Measurements from ENCODE around the gene TRIM17.

The TRIM17 gene, protein sequence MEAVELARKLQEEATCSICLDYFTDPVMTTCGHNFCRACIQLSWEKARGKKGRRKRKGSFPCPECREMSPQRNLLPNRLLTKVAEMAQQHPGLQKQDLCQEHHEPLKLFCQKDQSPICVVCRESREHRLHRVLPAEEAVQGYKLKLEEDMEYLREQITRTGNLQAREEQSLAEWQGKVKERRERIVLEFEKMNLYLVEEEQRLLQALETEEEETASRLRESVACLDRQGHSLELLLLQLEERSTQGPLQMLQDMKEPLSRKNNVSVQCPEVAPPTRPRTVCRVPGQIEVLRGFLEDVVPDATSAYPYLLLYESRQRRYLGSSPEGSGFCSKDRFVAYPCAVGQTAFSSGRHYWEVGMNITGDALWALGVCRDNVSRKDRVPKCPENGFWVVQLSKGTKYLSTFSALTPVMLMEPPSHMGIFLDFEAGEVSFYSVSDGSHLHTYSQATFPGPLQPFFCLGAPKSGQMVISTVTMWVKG

DNA sequence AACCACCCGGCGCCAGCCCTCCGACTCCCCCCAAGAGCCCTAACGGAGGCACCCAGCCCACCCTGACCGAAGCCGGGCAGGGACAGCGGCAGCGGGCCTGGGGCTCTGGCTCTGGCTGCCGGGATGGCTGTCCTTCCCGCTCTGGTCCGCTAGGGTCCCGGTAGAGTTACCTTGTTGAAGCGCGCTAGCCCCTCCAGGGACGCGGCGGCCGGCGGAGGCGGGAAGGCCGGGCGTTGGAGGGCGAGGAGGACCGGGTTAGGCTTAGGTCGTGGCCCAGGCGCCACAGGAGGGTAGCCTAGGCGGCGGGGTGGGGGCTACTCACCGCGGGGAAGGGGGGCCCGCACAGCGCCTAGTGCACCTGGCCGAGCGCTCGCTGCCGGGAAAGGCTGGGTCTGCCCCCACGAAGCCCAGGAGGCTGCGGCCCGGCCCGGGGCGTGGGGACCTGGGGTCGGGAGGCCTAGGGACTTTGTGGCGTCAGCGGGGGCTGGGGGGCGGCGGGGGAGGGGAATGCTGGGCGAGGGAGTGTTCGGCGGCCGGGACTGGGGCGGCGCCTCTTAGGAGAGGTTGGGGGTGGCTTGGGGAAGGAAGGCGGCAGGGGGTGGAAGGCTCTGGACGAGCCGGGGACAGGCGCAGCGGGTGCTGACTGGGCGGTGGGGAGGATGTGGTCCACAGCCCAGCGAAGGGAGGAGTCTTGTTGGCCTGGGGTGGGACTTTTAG, at the start of gene TRIM17:
TSS of gene TRIM17 (minus strand) at position 645 of the 717 bp plus-strand sequence. CDS start 1,789 bp downstream, outside the sequence.
- Histone ChIP-seq H3K9ac (ENCODE audit: low read depth in 1 of 2, low read length in 2 of 2) (no peak within 1 kb of the TSS), H3K27me3 (ENCODE audit: control insufficient read depth in 2 of 2, insufficient read depth in 2 of 2, low read length in 2 of 2) (peaks cover 9 to 10% of the 10 kb centered on the region in 2 donors), H3K36me3 (ENCODE audit: control insufficient read depth in 2 of 2, insufficient read depth in 2 of 2, low read length in 2 of 2) (no peaks in the 10 kb centered on the region), H3K4me3 (ENCODE audit: low read length in 2 of 2) (peak within 1 kb of the TSS in 1 of 2 donors; percentile 48), H3K27ac (ENCODE audit: low read depth in 2 of 2, low read length in 2 of 2) (no peak within 1 kb of the TSS), H3K4me1 (ENCODE audit: control insufficient read depth in 2 of 2, insufficient read depth in 2 of 2, low read length in 2 of 2) (peaks cover 4 to 6% of the 10 kb centered on the region in 2 donors), H3K9me3 (ENCODE audit: control insufficient read depth in 2 of 2, low read length in 2 of 2) (peaks cover 0 to 3% of the 10 kb centered on the region in 2 donors)

DNA sequence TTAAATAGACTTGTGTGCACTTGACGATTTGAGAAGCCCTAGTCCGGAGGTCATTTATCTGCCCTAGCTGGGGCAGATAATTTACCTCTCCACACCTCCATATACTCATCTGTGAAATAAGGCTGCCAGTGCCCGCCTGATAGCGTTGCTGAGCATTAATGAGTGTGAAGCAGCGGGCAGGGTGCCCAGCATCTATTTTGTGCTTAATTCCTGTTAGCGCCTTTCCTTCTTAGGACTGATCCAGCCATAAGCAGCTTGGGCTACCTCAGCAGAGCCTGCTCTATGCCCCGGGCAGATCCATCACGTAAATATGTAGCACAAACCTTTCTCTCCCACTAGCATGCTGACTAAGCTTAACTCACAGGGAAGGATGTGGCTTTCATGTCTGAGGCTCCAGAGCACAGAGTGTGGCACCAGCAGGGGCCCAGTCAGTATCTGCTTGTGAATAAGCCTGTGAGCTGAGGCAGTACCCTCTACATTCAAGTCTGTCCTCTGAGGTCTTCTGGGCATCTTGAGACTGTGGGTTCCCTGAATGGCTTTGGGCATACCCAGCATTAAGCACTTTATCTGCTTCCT, 49.0 kb upstream of the TRIM17 start:
- no peaks in the 10 kb centered on the region for H3K36me3 ChIP-seq (ENCODE audit: control insufficient read depth in 2 of 2, insufficient read depth in 2 of 2, low read length in 2 of 2)
- H3K27me3 ChIP-seq (ENCODE audit: control insufficient read depth in 2 of 2, insufficient read depth in 2 of 2, low read length in 2 of 2): peaks cover 36 to 46% of the 10 kb centered on the region in 2 donors

DNA sequence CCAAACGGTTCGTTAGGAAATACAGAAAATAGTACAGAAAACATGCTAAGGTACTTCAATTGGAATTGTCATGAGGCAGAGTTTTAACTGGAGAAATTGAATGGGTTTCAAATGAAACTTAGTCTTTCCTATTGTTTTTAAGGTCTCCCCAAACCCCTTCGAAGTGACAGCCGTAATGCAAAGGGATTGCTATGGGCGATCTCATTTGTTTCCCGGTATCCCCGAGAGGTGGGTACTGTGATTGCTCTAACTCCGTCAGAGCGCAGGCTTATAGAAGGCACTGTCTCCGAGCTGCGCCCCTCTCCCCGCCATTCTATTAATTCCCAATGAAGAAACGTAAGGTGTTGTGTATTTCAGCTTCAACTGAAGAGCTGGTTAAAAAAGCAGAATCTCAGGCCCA, 48.5 kb upstream of the TRIM17 start:
- Histone ChIP-seq H3K4me1 (ENCODE audit: control insufficient read depth in 2 of 2, insufficient read depth in 2 of 2, low read length in 2 of 2) (no peaks in the 10 kb centered on the region), H3K4me3 (ENCODE audit: low read length in 2 of 2) (no peak overlapping the region), H3K36me3 (ENCODE audit: control insufficient read depth in 2 of 2, insufficient read depth in 2 of 2, low read length in 2 of 2) (no peaks in the 10 kb centered on the region), H3K9ac (ENCODE audit: low read depth in 1 of 2, low read length in 2 of 2) (no peak overlapping the region), H3K9me3 (ENCODE audit: control insufficient read depth in 2 of 2, low read length in 2 of 2) (no peaks in the 10 kb centered on the region), H3K27ac (ENCODE audit: low read depth in 2 of 2, low read length in 2 of 2) (no peak overlapping the region), H3K27me3 (ENCODE audit: control insufficient read depth in 2 of 2, insufficient read depth in 2 of 2, low read length in 2 of 2) (peaks cover 36 to 44% of the 10 kb centered on the region in 2 donors)

More for the DNA sequence above, 49.0 kb upstream of the TRIM17 start:
- H3K4me1 ChIP-seq (ENCODE audit: control insufficient read depth in 2 of 2, insufficient read depth in 2 of 2, low read length in 2 of 2): no peaks in the 10 kb centered on the region
- no peaks in the 10 kb centered on the region for H3K9me3 ChIP-seq (ENCODE audit: control insufficient read depth in 2 of 2, low read length in 2 of 2)
- no peak overlapping the region for H3K27ac ChIP-seq (ENCODE audit: low read depth in 2 of 2, low read length in 2 of 2)
- no peak overlapping the region for H3K9ac ChIP-seq (ENCODE audit: low read depth in 1 of 2, low read length in 2 of 2)
- H3K4me3 ChIP-seq (ENCODE audit: low read length in 2 of 2): no peak overlapping the region

DNA sequence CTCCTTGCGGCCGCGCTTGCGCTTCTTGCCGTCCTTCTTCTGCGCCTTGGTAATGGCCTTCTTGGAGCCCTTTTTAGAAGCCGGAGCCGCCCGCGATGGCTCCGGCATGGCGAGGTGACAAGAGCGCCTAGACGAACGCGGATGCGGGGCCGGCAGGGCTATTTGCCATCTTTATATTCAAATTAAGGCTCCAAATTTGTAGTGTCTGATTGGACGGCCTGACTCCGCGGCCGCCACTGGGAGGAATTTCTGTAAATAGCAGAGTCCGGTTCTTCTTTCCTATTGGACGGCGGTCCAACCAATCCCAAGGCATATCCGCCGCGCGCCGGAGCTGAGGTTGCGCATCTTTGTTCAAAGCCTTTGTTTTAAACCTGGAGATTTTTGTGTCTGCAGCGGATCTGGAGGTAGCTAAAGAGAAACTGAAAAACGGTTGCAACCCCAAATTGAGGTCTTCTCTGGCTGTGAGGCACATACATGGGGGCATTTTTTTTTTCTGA, 47.9 kb upstream of the TRIM17 start:
- H3K9ac ChIP-seq (ENCODE audit: low read depth in 1 of 2, low read length in 2 of 2): no peak overlapping the region
- H3K9me3 ChIP-seq (ENCODE audit: control insufficient read depth in 2 of 2, low read length in 2 of 2): no peaks in the 10 kb centered on the region
- peaks cover 33 to 40% of the 10 kb centered on the region in 2 donors for H3K27me3 ChIP-seq (ENCODE audit: control insufficient read depth in 2 of 2, insufficient read depth in 2 of 2, low read length in 2 of 2)
- H3K4me1 ChIP-seq (ENCODE audit: control insufficient read depth in 2 of 2, insufficient read depth in 2 of 2, low read length in 2 of 2): no peaks in the 10 kb centered on the region
- no peaks in the 10 kb centered on the region for H3K36me3 ChIP-seq (ENCODE audit: control insufficient read depth in 2 of 2, insufficient read depth in 2 of 2, low read length in 2 of 2)
- H3K4me3 ChIP-seq (ENCODE audit: low read length in 2 of 2): peak overlapping the region; percentile 17 to 27
- H3K27ac ChIP-seq (ENCODE audit: low read depth in 2 of 2, low read length in 2 of 2): no peak overlapping the region

DNA sequence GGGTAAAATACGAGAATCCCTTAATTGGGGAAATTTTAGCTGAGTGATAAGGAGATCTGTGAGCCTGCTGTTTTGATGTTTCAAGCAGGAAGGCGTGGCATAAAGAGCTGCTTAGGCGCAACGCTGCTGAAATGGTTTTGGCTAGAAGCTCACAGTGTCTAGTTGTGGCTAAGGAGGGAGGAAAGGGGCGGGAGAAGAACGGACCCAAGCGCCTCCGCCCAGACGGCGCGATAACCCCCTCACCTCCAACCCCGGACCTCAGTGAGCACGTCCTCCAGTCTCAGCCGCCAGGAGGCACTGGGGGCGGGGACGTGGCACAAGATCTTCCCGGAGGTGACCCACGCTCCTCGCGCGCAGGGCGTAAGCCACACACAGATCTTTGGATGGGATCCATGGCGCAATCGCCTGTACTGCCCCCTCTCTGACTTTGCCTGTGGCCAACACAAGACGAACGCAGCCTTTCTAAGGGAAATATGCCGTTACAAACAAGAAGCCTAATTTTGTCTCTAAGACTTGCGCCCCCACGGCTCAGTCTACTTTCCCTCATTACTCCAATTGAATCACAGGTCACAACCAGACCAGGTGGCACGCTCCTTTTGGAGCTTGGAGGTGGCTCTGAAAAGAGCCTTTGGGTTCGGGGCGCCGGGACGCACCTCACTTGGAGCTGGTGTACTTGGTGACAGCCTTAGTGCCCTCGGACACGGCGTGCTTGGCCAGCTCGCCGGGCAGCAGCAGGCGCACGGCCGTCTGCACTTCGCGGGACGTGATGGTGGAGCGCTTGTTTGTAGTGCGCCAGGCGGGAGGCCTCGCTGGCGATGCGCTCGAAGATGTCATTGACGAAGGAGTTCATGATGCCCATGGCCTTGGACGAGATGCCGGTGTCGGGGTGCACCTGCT, 47.1 kb upstream of the TRIM17 start:
- Histone ChIP-seq H3K9ac (ENCODE audit: low read depth in 1 of 2, low read length in 2 of 2) (no peak overlapping the region), H3K36me3 (ENCODE audit: control insufficient read depth in 2 of 2, insufficient read depth in 2 of 2, low read length in 2 of 2) (no peaks in the 10 kb centered on the region), H3K9me3 (ENCODE audit: control insufficient read depth in 2 of 2, low read length in 2 of 2) (no peaks in the 10 kb centered on the region), H3K4me1 (ENCODE audit: control insufficient read depth in 2 of 2, insufficient read depth in 2 of 2, low read length in 2 of 2) (peaks cover 4 to 7% of the 10 kb centered on the region in 2 donors), H3K27me3 (ENCODE audit: control insufficient read depth in 2 of 2, insufficient read depth in 2 of 2, low read length in 2 of 2) (peaks cover 29 to 32% of the 10 kb centered on the region in 2 donors), H3K27ac (ENCODE audit: low read depth in 2 of 2, low read length in 2 of 2) (peak overlapping the region in 1 of 2 donors; percentile 45), H3K4me3 (ENCODE audit: low read length in 2 of 2) (peak overlapping the region in 1 of 2 donors; percentile 53)

DNA sequence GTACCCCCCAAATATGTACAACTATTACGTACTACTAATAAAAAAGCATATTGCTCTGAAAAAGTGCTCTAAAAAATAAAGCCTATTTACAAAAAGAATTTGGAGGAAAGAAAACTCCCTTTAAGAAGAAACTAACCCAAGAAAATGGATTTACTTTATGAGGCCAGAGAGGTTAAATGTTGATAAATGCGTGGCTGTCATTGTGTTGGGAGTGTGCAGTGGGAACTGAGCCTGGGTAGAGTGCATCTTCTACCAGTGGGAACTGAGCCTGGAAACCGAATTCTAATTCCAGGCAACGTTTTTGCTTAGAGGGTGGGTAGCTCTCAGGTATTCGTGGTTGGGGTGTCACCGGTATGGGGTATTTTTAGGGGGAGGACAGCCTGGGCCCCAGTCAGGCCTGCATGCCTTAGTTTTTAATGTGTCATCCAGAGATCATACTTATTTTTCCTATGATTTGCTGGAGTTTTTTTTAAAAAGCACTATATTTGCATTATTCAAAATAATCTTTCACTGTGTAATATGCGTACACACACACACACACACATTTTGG, 46.4 kb upstream of the TRIM17 start:
- peaks cover 29 to 30% of the 10 kb centered on the region in 2 donors for H3K27me3 ChIP-seq (ENCODE audit: control insufficient read depth in 2 of 2, insufficient read depth in 2 of 2, low read length in 2 of 2)
- no peak overlapping the region for H3K9ac ChIP-seq (ENCODE audit: low read depth in 1 of 2, low read length in 2 of 2)
- H3K27ac ChIP-seq (ENCODE audit: low read depth in 2 of 2, low read length in 2 of 2): no peak overlapping the region
- no peak overlapping the region for H3K4me3 ChIP-seq (ENCODE audit: low read length in 2 of 2)
- peaks cover 4 to 11% of the 10 kb centered on the region in 2 donors for H3K4me1 ChIP-seq (ENCODE audit: control insufficient read depth in 2 of 2, insufficient read depth in 2 of 2, low read length in 2 of 2)
- no peaks in the 10 kb centered on the region for H3K36me3 ChIP-seq (ENCODE audit: control insufficient read depth in 2 of 2, insufficient read depth in 2 of 2, low read length in 2 of 2)
- no peaks in the 10 kb centered on the region for H3K9me3 ChIP-seq (ENCODE audit: control insufficient read depth in 2 of 2, low read length in 2 of 2)

DNA sequence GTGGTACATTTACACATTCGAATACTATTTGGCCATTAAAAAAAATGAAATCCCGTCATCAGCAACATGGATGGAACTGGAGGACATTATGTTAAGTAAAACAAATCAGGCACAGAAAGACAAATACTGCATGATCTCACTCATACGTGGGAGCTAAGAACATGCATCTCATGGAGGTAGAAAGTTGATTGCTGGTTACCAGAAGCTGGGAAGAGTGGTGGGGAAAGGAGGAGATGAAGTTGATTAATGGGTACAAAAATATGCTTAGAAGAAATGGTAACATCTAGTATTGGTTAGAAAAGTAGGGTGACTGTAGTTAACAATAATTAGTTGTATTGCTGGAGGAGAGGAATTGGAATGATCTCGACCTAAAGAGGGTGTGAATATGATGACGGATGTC, 45.9 kb upstream of the TRIM17 start:
- Histone ChIP-seq H3K36me3 (ENCODE audit: control insufficient read depth in 2 of 2, insufficient read depth in 2 of 2, low read length in 2 of 2) (no peaks in the 10 kb centered on the region), H3K9ac (ENCODE audit: low read depth in 1 of 2, low read length in 2 of 2) (no peak overlapping the region), H3K4me3 (ENCODE audit: low read length in 2 of 2) (no peak overlapping the region), H3K4me1 (ENCODE audit: control insufficient read depth in 2 of 2, insufficient read depth in 2 of 2, low read length in 2 of 2) (peaks cover 4 to 13% of the 10 kb centered on the region in 2 donors), H3K27me3 (ENCODE audit: control insufficient read depth in 2 of 2, insufficient read depth in 2 of 2, low read length in 2 of 2) (peaks cover 29 to 30% of the 10 kb centered on the region in 2 donors), H3K27ac (ENCODE audit: low read depth in 2 of 2, low read length in 2 of 2) (no peak overlapping the region), H3K9me3 (ENCODE audit: control insufficient read depth in 2 of 2, low read length in 2 of 2) (no peaks in the 10 kb centered on the region)

DNA sequence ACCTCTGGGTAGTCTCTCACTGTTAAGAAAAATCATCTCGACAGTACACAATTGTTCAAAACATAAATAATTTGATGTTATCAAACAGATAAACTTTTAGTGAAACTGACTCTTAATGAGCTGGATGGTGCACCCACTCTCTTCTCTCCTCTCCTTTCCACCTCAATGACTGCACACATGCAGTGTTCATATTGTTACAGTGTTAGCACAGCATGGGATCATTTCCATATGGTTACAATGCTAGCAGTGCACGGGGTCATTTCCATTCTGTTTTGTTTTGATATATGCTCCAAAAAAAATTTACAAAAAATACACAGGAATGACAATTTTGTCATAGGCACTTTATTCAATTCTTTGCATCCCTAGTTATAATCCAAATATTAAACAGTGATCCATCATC, 44.2 kb upstream of the TRIM17 start:
- H3K27ac ChIP-seq (ENCODE audit: low read depth in 2 of 2, low read length in 2 of 2): no peak overlapping the region
- no peaks in the 10 kb centered on the region for H3K9me3 ChIP-seq (ENCODE audit: control insufficient read depth in 2 of 2, low read length in 2 of 2)
- no peaks in the 10 kb centered on the region for H3K36me3 ChIP-seq (ENCODE audit: control insufficient read depth in 2 of 2, insufficient read depth in 2 of 2, low read length in 2 of 2)
- H3K4me3 ChIP-seq (ENCODE audit: low read length in 2 of 2): no peak overlapping the region
- peaks cover 9 to 17% of the 10 kb centered on the region in 2 donors for H3K4me1 ChIP-seq (ENCODE audit: control insufficient read depth in 2 of 2, insufficient read depth in 2 of 2, low read length in 2 of 2)
- H3K27me3 ChIP-seq (ENCODE audit: control insufficient read depth in 2 of 2, insufficient read depth in 2 of 2, low read length in 2 of 2): peaks cover 22 to 23% of the 10 kb centered on the region in 2 donors
- H3K9ac ChIP-seq (ENCODE audit: low read depth in 1 of 2, low read length in 2 of 2): no peak overlapping the region
